Activated CD4-positive, alpha-beta T cell treated with anti-CD3 and anti-CD28 coated beads, Interleukin-2, amount 10 ng/mL, durations not matched to agents 7 days and 5 days (primary cell): Measurements from ENCODE around the gene SLC7A7. TPM values are rescaled to one million over a fixed set of nuclear protein-coding genes. Genes with fewer than 3 reads are reported as not detected.
"Not testable (repeated sequence)": the region's sequence is repeated elsewhere in the genome, so short reads cannot be mapped to it uniquely, and the experiment has no call there.

Source experiments
- CTCF ChIA-PET: fragments of 350-600 bp; sonication (Branson Sonifier 250); formaldehyde crosslinking; loops from one replicate; lab custom pipeline; 2021; ENCODE audit warnings: antibody characterized with exemption; lab: Charles Lee
- POLR2A ChIA-PET: fragments of 350-600 bp; sonication (Branson Sonifier 250); formaldehyde crosslinking; loops from one replicate; lab custom pipeline; 2021; ENCODE audit warnings: antibody characterized with exemption; lab: Charles Lee
- DNase-seq: peaks from one replicate; pipeline ENCODE4 v3.0.0-alpha.2; 2020
- H3K27ac Mint-ChIP-seq: one replicate; pipeline ENCODE4 v1.8.0; 2021; ENCODE audit warnings: mild to moderate bottlenecking, moderate library complexity, mixed read lengths
- H3K27me3 Mint-ChIP-seq: one replicate; pipeline ENCODE4 v1.8.0; 2021; ENCODE audit warnings: mixed read lengths
- H3K36me3 Mint-ChIP-seq: one replicate; pipeline ENCODE4 v1.8.0; 2021; ENCODE audit warnings: low read depth, mixed read lengths
- H3K4me1 Mint-ChIP-seq: one replicate; pipeline ENCODE4 v1.8.0; 2021; ENCODE audit warnings: mixed read lengths
- H3K4me3 Mint-ChIP-seq: one replicate; pipeline ENCODE4 v1.8.0; 2021; ENCODE audit warnings: mild to moderate bottlenecking, moderate library complexity, mixed read lengths
- H3K9me3 Mint-ChIP-seq: one replicate; pipeline ENCODE4 v1.8.0; 2021; ENCODE audit warnings: mixed read lengths
- total RNA-seq, 2 experiments: library from RNA; stranded (reverse); gene quantifications; one replicate each; pipeline ENCODE4 v1.2.3, GENCODE V29; 2021

Gene SLC7A7
- total RNA-seq, 2 experiments from 2014 or later = 0.25 to 0.69 TPM

GRCh38 chr14:22812744-22813143 is 2.5 kb downstream of the SLC7A7 start:
- CTCF ChIA-PET = interaction anchor here (0.6 to 1.3 kb wide), 4 partner anchors 17 to 42 kb away, joined by 3 to 4 read pairs (median 4); partner anchors contain the start of gene MRPL52
- H3K4me1 Mint-ChIP-seq = peaks cover 16% of the 10 kb centered on the region
- H3K9me3 Mint-ChIP-seq = no peaks in the 10 kb centered on the region
- no peak for DNase-seq
- POLR2A ChIA-PET = no interaction called here
- H3K4me3 Mint-ChIP-seq = no peak overlapping the region
- peaks cover 4% of the 10 kb centered on the region for H3K27me3 Mint-ChIP-seq
- no peak overlapping the region for H3K27ac Mint-ChIP-seq
- H3K36me3 Mint-ChIP-seq = no peaks in the 10 kb centered on the region

- peaks cover 6% of the 10 kb centered on the region for H3K27me3 Mint-ChIP-seq
- no peak overlapping the region for H3K4me3 Mint-ChIP-seq
- no peaks in the 10 kb centered on the region for H3K9me3 Mint-ChIP-seq
- no peak overlapping the region for H3K27ac Mint-ChIP-seq
- H3K36me3 Mint-ChIP-seq = no peaks in the 10 kb centered on the region
- POLR2A ChIA-PET = no interaction called here
- CTCF ChIA-PET = interaction anchor here (0.6 to 1.4 kb wide), 4 partner anchors 12 to 1008 kb away, joined by 3 to 5 read pairs (median 4); no protein-coding TSS in a partner anchor
- H3K4me1 Mint-ChIP-seq = peaks cover 16% of the 10 kb centered on the region
- no peak for DNase-seq
These were observed 3.5 kb downstream of the SLC7A7 start for GRCh38 chr14:22811722-22812121.

GRCh38 chr14:22808388-22809209 is 6.6 kb downstream of the SLC7A7 start:
- Mint-ChIP-seq H3K9me3 (no peaks in the 10 kb centered on the region), H3K27me3 (peaks cover 6% of the 10 kb centered on the region), H3K36me3 (no peaks in the 10 kb centered on the region), H3K4me3 (no peak overlapping the region), H3K27ac (no peak overlapping the region), H3K4me1 (peaks cover 3% of the 10 kb centered on the region)
- no peak for DNase-seq
- ChIA-PET POLR2A (no interaction called here), CTCF (interaction anchor here (0.7 to 1.9 kb wide), 6 partner anchors 10 to 252 kb away, joined by 3 to 5 read pairs (median 3); no protein-coding TSS in a partner anchor)

GRCh38 chr14:22807432-22808087 is 7.7 kb downstream of the SLC7A7 start:
- no peak overlapping the region for H3K27ac Mint-ChIP-seq
- ChIA-PET POLR2A (no interaction called here), CTCF (interaction anchor here (0.7 to 1.9 kb wide), 4 partner anchors 15 to 251 kb away, joined by 4 to 7 read pairs (median 4); no protein-coding TSS in a partner anchor)
- no peaks in the 10 kb centered on the region for H3K36me3 Mint-ChIP-seq
- no peak overlapping the region for H3K4me3 Mint-ChIP-seq
- DNase-seq = no peak
- H3K27me3 Mint-ChIP-seq = peaks cover 10% of the 10 kb centered on the region
- peaks cover 3% of the 10 kb centered on the region for H3K4me1 Mint-ChIP-seq
- no peaks in the 10 kb centered on the region for H3K9me3 Mint-ChIP-seq

- H3K4me1 Mint-ChIP-seq, POLR2A ChIA-PET, H3K27ac Mint-ChIP-seq, H3K36me3 Mint-ChIP-seq, DNase-seq, H3K9me3 Mint-ChIP-seq, H3K4me3 Mint-ChIP-seq: not testable (repeated sequence)
- peaks cover 15% of the 10 kb centered on the region for H3K27me3 Mint-ChIP-seq
- CTCF ChIA-PET = interaction anchor here (0.6 to 1.3 kb wide), 3 partner anchors 18 to 235 kb away, joined by 4 read pairs; no protein-coding TSS in a partner anchor
These were observed 10.0 kb downstream of the SLC7A7 start for GRCh38 chr14:22805235-22805634.

- CTCF ChIA-PET = interaction anchor here (0.5 to 0.9 kb wide), 2 partner anchors 96 to 234 kb away, joined by 3 read pairs; no protein-coding TSS in a partner anchor
- Mint-ChIP-seq H3K9me3 (no peaks in the 10 kb centered on the region), H3K27me3 (peaks cover 24% of the 10 kb centered on the region), H3K36me3 (no peaks in the 10 kb centered on the region), H3K27ac (no peak overlapping the region), H3K4me1 (no peaks in the 10 kb centered on the region), H3K4me3 (no peak overlapping the region)
- POLR2A ChIA-PET = no interaction called here
- DNase-seq = no peak
These were observed 11.6 kb downstream of the SLC7A7 start for GRCh38 chr14:22803687-22803974.

- DNase-seq = no peak
- no peak overlapping the region for H3K27ac Mint-ChIP-seq
- ChIA-PET POLR2A (no interaction called here), CTCF (interaction anchor here (0.5 to 0.9 kb wide), 2 partner anchors 97 to 234 kb away, joined by 3 read pairs; no protein-coding TSS in a partner anchor)
- H3K36me3 Mint-ChIP-seq = no peaks in the 10 kb centered on the region
- H3K27me3 Mint-ChIP-seq = peaks cover 26% of the 10 kb centered on the region
- H3K9me3 Mint-ChIP-seq = no peaks in the 10 kb centered on the region
- H3K4me1 Mint-ChIP-seq = no peaks in the 10 kb centered on the region
- H3K4me3 Mint-ChIP-seq = no peak overlapping the region
These were observed 12.2 kb downstream of the SLC7A7 start for GRCh38 chr14:22802860-22803686.

GRCh38 chr14:22801716-22802115 is 13.5 kb downstream of the SLC7A7 start:
- Mint-ChIP-seq H3K27me3 (peaks cover 23% of the 10 kb centered on the region), H3K27ac (no peak overlapping the region), H3K4me3 (no peak overlapping the region), H3K36me3 (no peaks in the 10 kb centered on the region), H3K9me3 (no peaks in the 10 kb centered on the region), H3K4me1 (no peaks in the 10 kb centered on the region)
- CTCF ChIA-PET = interaction anchor here (0.6 to 1.4 kb wide), 3 partner anchors 17 to 151 kb away, joined by 3 to 4 read pairs (median 3); no protein-coding TSS in a partner anchor
- POLR2A ChIA-PET = no interaction called here
- no peak for DNase-seq

GRCh38 chr14:22800346-22800745 is 14.9 kb downstream of the SLC7A7 start:
- H3K27ac Mint-ChIP-seq = no peak overlapping the region
- POLR2A ChIA-PET = no interaction called here
- H3K36me3 Mint-ChIP-seq = no peaks in the 10 kb centered on the region
- H3K4me3 Mint-ChIP-seq = no peak overlapping the region
- H3K27me3 Mint-ChIP-seq = peaks cover 23% of the 10 kb centered on the region
- no peaks in the 10 kb centered on the region for H3K4me1 Mint-ChIP-seq
- H3K9me3 Mint-ChIP-seq = no peaks in the 10 kb centered on the region
- DNase-seq = no peak
- CTCF ChIA-PET = interaction anchor here (1.4 kb wide), 1 partner anchor 16 kb away, joined by 3 read pairs; no protein-coding TSS in a partner anchor

- ChIA-PET CTCF (no interaction called here), POLR2A (no interaction called here)
- no peak overlapping the region for H3K4me3 Mint-ChIP-seq
- no peaks in the 10 kb centered on the region for H3K36me3 Mint-ChIP-seq
- no peak overlapping the region for H3K27ac Mint-ChIP-seq
- DNase-seq = no peak
- no peaks in the 10 kb centered on the region for H3K9me3 Mint-ChIP-seq
- peaks cover 25% of the 10 kb centered on the region for H3K27me3 Mint-ChIP-seq
- H3K4me1 Mint-ChIP-seq = no peaks in the 10 kb centered on the region
These were observed 16.7 kb downstream of the SLC7A7 start for GRCh38 chr14:22798528-22798927.

- Mint-ChIP-seq H3K9me3 (no peaks in the 10 kb centered on the region), H3K4me3 (no peak overlapping the region), H3K4me1 (no peaks in the 10 kb centered on the region), H3K36me3 (no peaks in the 10 kb centered on the region), H3K27me3 (peaks cover 19% of the 10 kb centered on the region), H3K27ac (no peak overlapping the region)
- DNase-seq = no peak
- ChIA-PET POLR2A (no interaction called here), CTCF (interaction anchor here (0.6 to 2.6 kb wide), 2 partner anchors 227 to 809 kb away, joined by 3 to 10 read pairs; no protein-coding TSS in a partner anchor)
These were observed 18.0 kb downstream of the SLC7A7 start for GRCh38 chr14:22797017-22797917.
